ENCODE measurements around the gene ADGRV1.
"Not testable (repeated sequence)": the region's sequence is repeated elsewhere in the genome, so short reads cannot be mapped to it uniquely, and the experiment has no call there.

DNA sequence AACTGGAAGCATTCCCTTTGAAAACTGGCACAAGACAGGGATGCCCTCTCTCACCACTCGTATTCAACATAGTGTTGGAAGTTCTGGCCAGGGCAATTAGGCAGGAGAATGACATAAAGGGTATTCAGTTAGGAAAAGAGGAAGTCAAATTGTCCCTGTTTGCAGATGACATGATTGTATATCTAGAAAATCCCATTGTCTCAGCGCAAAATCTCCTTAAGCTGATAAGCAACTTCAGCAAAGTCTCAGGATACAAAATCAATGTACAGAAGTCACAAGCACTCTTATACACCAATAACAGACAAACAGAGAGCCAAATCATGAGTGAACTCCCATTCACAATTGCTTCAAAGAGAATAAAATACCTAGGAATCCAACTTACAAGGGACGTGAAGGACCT lies 128.9 kb downstream of the ADGRV1 start:
- TF ChIP-seq CTCF, POLR2A, EP300 (IDR thresholded peaks at IDR 0.05): not testable (repeated sequence)

All from tibial nerve (tissue), 4 donors.